A673 (cell line): ENCODE results near the gene PCTP. TPM values are rescaled to one million over a fixed set of nuclear protein-coding genes. Genes with fewer than 3 reads are reported as not detected.

Source experiments
- BruUV-seq: library from RNA; stranded (reverse); fragments of 400-500 nt; replicated peaks from 2 replicates; lab custom pipeline; 2021; lab: Mats Ljungman, UMichigan
- CTCF ChIA-PET: fragments of 300-600 bp; sonication (Branson Sonifier 250); formaldehyde crosslinking; loops from one replicate; lab custom pipeline; 2022; ENCODE audit warnings: antibody characterized with exemption; lab: Charles Lee
- POLR2A ChIA-PET: fragments of 300-600 bp; sonication (Branson Sonifier 250); formaldehyde crosslinking; loops from one replicate; lab custom pipeline; 2022; ENCODE audit warnings: antibody characterized with exemption; ENCODE audit not compliant: low non-redundant PET; lab: Charles Lee
- DNase-seq: peaks from one replicate; pipeline ENCODE4 v3.0.0-alpha.2; 2015; ENCODE audit warnings: low spot score
- H3K27ac ChIP-seq: fragments of 200-600 bp; sonication (generic); 2 replicates; pipeline ENCODE4 v1.5.1; 2016; ENCODE audit warnings: mixed run types, low read depth, mild to moderate bottlenecking, mixed read lengths, antibody characterized with exemption, low read length; ENCODE audit not compliant: poor library complexity, severe bottlenecking
- H3K27me3 ChIP-seq: fragments of 200-600 bp; sonication (generic); replicated peaks from 2 replicates; pipeline ENCODE4 v1.6.1; 2017; ENCODE audit warnings: mixed run types, low read depth, mild to moderate bottlenecking, mixed read lengths, antibody characterized with exemption, low read length; ENCODE audit not compliant: insufficient read depth, poor library complexity
- H3K36me3 ChIP-seq: fragments of 200-600 bp; sonication (generic); 2 replicates; pipeline ENCODE4 v1.6.1; 2016; ENCODE audit warnings: mixed run types, mild to moderate bottlenecking, mixed read lengths, antibody characterized with exemption, low read length; ENCODE audit not compliant: insufficient read depth, poor library complexity, severe bottlenecking
- H3K4me1 ChIP-seq: fragments of 200-600 bp; sonication (generic); 2 replicates; pipeline ENCODE4 v1.6.1; 2017; ENCODE audit warnings: mixed run types, mild to moderate bottlenecking, mixed read lengths, antibody characterized with exemption, low read length; ENCODE audit not compliant: insufficient read depth, poor library complexity, severe bottlenecking
- H3K4me3 ChIP-seq: fragments of 200-600 bp; sonication (generic); 2 replicates; pipeline ENCODE4 v1.5.1; 2016; ENCODE audit warnings: low read depth, mixed run types, mild to moderate bottlenecking, mixed read lengths, low read length; ENCODE audit not compliant: poor library complexity, severe bottlenecking
- H3K9me3 ChIP-seq: fragments of 200-600 bp; sonication (generic); 2 replicates; pipeline ENCODE4 v1.6.1; 2016; ENCODE audit warnings: mixed run types, low read depth, mild to moderate bottlenecking, mixed read lengths, antibody characterized with exemption, low read length; ENCODE audit not compliant: poor library complexity, severe bottlenecking
- EZH2 ChIP-seq: fragments of 200-600 bp; sonication (generic); IDR thresholded peaks from 2 replicates; pipeline ENCODE4 v1.6.1; 2017; ENCODE audit warnings: borderline replicate concordance, low read depth, mild to moderate bottlenecking, mixed read lengths, antibody characterized with exemption, low read length; ENCODE audit not compliant: poor library complexity, severe bottlenecking
- intact Hi-C: fragments of 100-400 bp; cut with micrococcal nuclease; formaldehyde crosslinking; loops from one replicate; pipeline ENCODE4 v1.10.0; 2022; ENCODE audit not compliant: unreplicated experiment
- total RNA-seq: library from RNA; stranded (reverse); gene quantifications from 2 replicates; pipeline ENCODE4 v1.2.3, GENCODE V29; 2021
- TF ChIP-seq, protein P1 (sequence below): fragments of 300-800, 200-600 bp; sonication (generic); conservative IDR thresholded peaks from 2 replicates; pipeline ENCODE4 v1.5.1; 2017; ENCODE audit warnings: low read depth, mild to moderate bottlenecking, antibody characterized with exemption, low read length, moderate library complexity, mixed read lengths

PCTP gene
- total RNA-seq, 1 experiment from 2014 or later = 6.4 TPM

DNA sequence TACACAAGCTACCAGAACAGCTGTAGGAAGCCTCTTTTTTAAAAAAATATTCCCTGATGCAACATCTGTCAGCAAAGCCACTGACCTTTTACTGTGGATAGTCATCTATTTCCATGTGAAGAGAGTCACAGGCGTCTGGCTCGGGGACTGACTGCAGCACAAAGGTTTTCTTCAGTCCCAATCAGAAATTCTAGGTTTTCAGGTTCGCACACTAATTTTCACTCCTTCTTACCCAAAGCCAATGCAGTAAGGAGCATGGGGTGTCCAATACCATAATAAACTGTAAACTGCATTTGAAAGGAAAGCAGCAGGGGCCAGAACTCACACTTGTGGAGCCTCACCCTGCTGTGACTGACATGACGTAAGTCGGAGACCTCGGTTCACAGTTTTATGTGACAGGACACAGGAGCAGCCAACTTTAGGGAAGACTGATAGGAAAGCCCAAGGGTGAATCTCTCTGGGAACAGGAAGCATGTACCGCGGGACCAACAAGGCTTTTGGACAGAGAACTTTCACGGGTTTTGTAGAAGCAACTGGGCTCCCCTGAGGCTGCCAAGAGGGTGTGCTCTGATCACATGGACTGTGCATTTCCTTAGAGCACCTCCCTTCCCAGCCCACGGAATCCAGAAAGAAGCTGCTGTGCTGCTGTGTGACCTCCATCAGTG, 19.1 kb upstream of the PCTP start:
- H3K4me3 ChIP-seq = peak overlapping the region; percentile 14
- H3K27ac ChIP-seq = peak overlapping the region; percentile 47
- peak; percentile 80 for DNase-seq
- peaks cover 80% of the 10 kb centered on the region for H3K4me1 ChIP-seq
- no peaks in the 10 kb centered on the region for H3K36me3 ChIP-seq
- TF ChIP-seq, protein P1, sequence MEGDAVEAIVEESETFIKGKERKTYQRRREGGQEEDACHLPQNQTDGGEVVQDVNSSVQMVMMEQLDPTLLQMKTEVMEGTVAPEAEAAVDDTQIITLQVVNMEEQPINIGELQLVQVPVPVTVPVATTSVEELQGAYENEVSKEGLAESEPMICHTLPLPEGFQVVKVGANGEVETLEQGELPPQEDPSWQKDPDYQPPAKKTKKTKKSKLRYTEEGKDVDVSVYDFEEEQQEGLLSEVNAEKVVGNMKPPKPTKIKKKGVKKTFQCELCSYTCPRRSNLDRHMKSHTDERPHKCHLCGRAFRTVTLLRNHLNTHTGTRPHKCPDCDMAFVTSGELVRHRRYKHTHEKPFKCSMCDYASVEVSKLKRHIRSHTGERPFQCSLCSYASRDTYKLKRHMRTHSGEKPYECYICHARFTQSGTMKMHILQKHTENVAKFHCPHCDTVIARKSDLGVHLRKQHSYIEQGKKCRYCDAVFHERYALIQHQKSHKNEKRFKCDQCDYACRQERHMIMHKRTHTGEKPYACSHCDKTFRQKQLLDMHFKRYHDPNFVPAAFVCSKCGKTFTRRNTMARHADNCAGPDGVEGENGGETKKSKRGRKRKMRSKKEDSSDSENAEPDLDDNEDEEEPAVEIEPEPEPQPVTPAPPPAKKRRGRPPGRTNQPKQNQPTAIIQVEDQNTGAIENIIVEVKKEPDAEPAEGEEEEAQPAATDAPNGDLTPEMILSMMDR = no peak
- TF ChIP-seq EZH2 = no peak
- intact Hi-C loops = no loop called here
- H3K27me3 ChIP-seq = no peaks in the 10 kb centered on the region
- H3K9me3 ChIP-seq = no peaks in the 10 kb centered on the region
- ChIA-PET CTCF (interaction anchor here (1.1 kb wide), 1 partner anchor 14 kb away, joined by 3 read pairs; no protein-coding TSS in a partner anchor), POLR2A (no interaction called here)
- no TSS peak for BruUV-seq

DNA sequence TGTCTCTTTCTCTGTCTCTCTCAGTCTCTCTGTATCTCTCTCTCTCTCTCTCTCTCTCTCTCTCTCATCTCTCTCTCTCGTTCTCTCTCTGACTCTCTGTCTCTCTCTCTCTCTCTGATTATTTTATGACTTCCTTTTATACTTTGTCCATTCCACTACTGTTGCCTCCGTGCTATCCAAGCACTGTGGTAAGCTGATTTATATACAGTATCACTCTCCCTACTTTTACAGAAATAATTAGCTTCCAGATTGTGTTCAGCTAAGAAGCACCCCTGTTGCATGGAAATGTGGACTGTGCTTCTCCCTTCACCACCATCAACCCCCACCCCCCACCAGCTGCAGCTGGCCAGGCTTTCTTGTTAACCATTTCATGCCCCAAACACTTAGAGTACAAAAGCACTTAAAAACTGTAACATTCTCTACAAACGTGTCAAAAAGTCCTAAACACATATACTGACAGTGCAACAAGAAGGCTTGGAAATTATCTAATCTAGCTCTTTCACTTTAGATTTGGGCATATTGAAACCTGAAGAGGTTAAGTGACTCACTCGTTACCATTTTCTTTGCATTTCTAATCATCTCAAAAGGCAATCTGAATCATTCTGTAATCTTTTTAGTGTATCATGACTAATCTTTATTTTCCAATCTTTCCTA, 16.6 kb upstream of the PCTP start:
- intact Hi-C loops = no loop called here
- Histone ChIP-seq H3K9me3 (no peaks in the 10 kb centered on the region), H3K27ac (peak overlapping the region; percentile 62), H3K4me1 (peaks cover 86% of the 10 kb centered on the region), H3K36me3 (no peaks in the 10 kb centered on the region), H3K4me3 (no peak overlapping the region), H3K27me3 (no peaks in the 10 kb centered on the region)
- DNase-seq = peak; percentile 70
- no TSS peak for BruUV-seq
- CTCF ChIA-PET = interaction anchor here (1.0 kb wide), 1 partner anchor 201 kb away, joined by 4 read pairs; no protein-coding TSS in a partner anchor
- POLR2A ChIA-PET = interaction anchor here (0.6 kb wide), 2 partner anchors 201 to 372 kb away, joined by 3 to 7 read pairs; no protein-coding TSS in a partner anchor
- TF ChIP-seq EZH2 = no peak
- TF ChIP-seq, protein P1 = no peak

DNA sequence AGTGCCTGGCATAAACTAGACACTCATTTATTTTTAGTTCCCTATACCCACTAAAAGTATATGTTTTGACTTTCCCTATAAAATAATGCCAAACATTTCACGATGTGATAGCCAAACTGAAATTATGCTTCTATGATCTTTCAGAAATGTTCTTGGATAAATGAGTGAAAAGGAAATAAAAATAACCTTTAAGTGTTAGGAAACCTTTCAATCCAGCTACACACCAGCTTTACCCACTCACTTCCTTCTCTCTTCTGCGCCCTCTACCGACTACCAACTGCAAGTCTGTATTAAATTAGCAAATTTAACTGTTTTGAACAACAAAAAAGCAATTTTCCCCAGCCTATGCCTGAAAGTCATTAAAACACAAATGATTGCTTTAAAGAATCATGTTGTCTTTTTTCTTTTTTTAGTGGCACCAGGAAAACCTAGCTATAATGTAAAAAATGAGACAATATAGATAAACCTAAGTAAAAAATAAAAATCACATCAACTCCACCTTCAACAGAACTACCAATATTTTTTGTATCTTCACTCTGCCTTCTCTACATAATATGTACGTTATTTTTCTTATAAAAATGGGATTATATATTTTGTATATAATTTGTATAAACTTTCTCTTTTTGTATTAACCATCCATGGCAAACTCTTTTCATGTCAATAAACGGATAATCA, 15.0 kb upstream of the PCTP start:
- TF ChIP-seq, protein P1 = peak; percentile 87
- TF ChIP-seq EZH2 = no peak
- H3K4me1 ChIP-seq = peaks cover 72% of the 10 kb centered on the region
- H3K27ac ChIP-seq = no peak overlapping the region
- no peaks in the 10 kb centered on the region for H3K27me3 ChIP-seq
- POLR2A ChIA-PET = no interaction called here
- CTCF ChIA-PET = interaction anchor here (0.6 to 1.0 kb wide), 3 partner anchors 11 to 1397 kb away, joined by 3 read pairs; partner anchors contain the start of gene PCTP
- intact Hi-C loops = no loop called here
- H3K4me3 ChIP-seq = no peak overlapping the region
- no peaks in the 10 kb centered on the region for H3K9me3 ChIP-seq
- BruUV-seq = no TSS peak
- no peaks in the 10 kb centered on the region for H3K36me3 ChIP-seq
- peak; percentile 77 for DNase-seq
